SIG-M5 treated with dmso at 0.1 percent for 504 hours (cell line): ENCODE data around the gene MARCHF3.
"Not testable (repeated sequence)": the region's sequence is repeated elsewhere in the genome, so short reads cannot be mapped to it uniquely, and the experiment has no call there.

ENCODE experiments used
- DNase-seq: peaks from one replicate; lab custom pipeline; 2025; ENCODE audit not compliant: unreplicated experiment; lab: John Stamatoyannopoulos, UW

Gene MARCHF3

GRCh38 chr5:126881821-126882600 is 148.3 kb downstream of the MARCHF3 start:
- no peak for DNase-seq

DNA sequence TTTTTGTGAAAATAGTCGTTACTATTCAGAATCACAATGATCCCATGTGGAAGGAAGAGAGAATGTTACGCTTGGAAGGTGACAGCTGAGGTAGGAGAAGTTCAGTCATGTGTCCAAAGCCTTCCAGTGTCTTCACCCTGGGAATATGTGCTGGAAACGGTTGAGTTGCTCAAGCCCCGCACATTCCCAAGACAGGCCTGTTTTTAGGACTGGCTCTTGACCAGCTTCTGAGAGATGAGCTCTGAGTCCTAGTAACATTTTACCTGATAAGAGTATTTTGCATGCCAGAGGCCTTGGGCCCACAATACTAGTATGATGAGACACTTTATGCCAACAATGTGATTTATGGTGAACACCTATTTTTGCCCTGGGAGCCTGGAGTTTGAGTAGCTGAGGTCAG is 151.7 kb downstream of the MARCHF3 start:
- no peak for DNase-seq

- DNase-seq = no peak
These were observed 152.3 kb downstream of the MARCHF3 start for GRCh38 chr5:126878085-126878484.

- no peak for DNase-seq
These were observed 152.8 kb downstream of the MARCHF3 start for GRCh38 chr5:126877602-126878001.

GRCh38 chr5:126875303-126875785 is 155.0 kb downstream of the MARCHF3 start:
- DNase-seq = no peak

DNA sequence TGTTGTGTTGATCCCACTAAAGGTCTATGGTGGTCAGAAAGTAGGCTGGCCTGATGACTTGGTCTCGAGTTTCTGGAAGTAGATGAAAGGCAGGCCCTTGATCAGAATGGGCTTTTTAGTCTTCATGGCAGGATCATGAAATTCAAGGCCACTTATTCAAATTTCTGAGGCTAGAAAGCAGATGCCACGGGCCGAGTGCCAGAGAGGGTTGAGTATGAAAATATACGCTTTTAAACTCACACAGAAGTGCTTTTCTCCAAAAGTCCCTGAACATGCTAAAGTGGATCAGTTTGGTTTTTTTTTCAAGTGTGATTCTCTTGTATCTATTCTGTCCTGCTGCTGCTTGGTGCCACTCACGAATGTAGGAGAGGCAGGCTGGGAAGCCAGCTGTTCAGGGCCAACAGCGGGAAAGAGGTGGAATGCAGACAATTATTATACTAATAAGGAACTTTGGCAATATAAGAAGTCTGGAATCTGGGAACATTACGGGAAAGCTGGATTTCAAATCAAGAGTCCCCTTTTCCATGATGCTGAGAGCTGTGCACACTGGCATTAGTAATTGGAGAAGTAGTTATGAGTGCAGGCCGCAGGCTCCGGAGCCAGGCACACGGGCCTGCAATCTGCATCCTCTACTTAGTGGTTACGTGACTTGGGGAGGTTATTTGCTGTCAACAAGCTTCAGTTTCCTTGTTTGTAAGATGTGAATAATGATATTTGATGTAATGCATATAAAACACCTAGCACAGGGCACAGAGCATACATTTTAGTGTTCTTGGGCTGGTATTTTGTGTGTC is 157.6 kb downstream of the MARCHF3 start:
- no peak for DNase-seq

GRCh38 chr5:126871441-126871840 is 158.9 kb downstream of the MARCHF3 start:
- peak; percentile 42 for DNase-seq

GRCh38 chr5:126869005-126869451 is 161.3 kb downstream of the MARCHF3 start:
- DNase-seq = no peak

- no peak for DNase-seq
These were observed 161.9 kb downstream of the MARCHF3 start for GRCh38 chr5:126868338-126869004.

- DNase-seq = no peak
These were observed 163.3 kb downstream of the MARCHF3 start for GRCh38 chr5:126866851-126867636.

GRCh38 chr5:126865299-126865698 is 165.1 kb downstream of the MARCHF3 start:
- DNase-seq = no peak

DNA sequence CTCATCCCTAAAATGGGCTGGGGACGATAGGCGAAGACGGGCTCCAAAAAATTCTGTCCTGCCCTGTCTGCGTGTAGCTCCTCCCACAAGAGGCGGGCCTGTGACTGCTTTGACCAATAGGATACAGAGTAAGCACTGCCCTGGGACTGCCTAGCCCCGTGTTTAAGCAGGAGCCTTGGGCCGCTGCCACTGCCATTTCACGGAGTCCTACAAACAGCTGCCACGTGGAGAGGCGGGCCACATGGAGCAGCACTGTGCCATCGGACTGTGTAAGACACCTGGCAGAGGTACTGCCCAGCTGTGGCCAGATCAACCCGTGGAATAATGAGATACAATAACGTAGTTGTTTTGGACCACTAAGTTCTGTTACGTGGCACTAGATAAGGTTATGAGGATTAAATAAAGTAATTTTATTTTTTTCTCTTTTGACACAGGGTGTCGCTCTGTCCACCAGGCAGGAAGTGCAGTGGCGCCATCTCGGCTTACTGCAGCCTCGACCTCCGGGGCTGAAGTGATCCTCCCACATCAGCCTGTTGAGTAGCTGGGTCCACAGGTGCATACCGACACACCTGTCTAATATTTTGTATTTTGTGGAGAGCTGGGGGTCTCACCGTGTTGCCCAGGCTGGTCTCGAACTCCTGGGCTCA is 166.2 kb downstream of the MARCHF3 start:
- no peak for DNase-seq

GRCh38 chr5:126863402-126863801 is 167.0 kb downstream of the MARCHF3 start:
- DNase-seq = no peak

GRCh38 chr5:126858441-126858840 is 171.9 kb downstream of the MARCHF3 start:
- DNase-seq = no peak

DNA sequence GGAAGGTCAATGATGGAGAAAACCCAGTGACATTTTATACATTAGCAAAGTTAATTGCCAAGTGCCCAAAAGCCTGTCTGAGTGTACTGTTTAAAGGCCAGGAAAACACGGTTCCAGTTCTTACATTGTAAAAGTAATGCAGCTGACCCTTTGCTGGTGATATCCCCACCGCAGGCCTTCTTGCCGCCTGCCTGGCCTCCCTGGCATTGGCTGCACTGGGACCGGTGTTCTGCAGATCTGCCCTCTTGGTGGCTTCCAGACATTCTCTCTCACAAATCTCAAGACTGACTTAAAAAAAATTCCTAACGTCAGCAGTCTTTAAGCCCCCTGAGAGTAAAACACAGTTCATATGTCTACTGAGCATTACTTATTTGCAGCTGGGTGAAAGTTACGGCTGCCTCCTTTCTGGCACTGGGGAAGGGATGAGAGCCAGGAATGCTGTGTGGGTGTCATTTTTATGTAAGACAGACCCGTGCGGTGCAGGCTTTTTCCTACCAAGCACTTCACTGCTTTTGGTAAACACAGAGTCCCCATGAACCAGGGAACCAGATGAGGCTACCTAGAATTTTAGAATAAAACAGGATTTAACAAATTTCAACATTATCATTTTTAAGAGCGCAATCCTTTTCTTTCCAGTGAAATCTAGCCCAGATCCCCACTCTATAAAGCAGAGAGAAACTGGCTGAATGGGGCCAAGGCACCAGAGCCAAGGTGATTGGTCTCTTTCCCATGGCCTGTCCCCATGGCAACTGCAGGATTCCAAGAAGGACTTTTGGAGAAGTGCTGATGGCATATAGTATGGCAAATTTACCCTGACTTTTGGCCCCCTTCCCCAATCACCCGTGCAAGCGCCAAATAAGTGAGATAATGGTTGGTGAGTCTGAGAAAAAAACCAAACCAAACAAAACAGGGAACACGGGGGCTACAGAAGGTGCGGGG is 172.6 kb downstream of the MARCHF3 start:
- no peak for DNase-seq

DNA sequence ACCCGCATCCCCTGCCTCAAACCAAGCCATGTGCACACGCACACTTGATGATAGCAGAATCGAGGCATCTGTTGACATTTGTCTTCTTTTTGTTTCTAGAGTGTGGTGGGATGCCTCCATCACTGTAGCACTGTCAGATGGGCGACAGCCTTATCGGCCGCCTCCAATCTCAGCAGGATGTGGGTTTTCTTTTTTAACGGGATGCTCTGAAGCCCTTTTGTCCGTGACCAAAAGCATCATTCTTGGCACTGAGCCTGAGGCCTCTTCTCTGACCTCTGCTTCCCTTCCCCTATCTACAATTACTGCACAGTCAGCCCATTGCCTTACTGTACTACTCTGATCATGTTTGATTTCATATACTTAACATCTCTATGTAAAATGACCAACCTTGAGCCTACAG is 175.1 kb downstream of the MARCHF3 start:
- no peak for DNase-seq

DNA sequence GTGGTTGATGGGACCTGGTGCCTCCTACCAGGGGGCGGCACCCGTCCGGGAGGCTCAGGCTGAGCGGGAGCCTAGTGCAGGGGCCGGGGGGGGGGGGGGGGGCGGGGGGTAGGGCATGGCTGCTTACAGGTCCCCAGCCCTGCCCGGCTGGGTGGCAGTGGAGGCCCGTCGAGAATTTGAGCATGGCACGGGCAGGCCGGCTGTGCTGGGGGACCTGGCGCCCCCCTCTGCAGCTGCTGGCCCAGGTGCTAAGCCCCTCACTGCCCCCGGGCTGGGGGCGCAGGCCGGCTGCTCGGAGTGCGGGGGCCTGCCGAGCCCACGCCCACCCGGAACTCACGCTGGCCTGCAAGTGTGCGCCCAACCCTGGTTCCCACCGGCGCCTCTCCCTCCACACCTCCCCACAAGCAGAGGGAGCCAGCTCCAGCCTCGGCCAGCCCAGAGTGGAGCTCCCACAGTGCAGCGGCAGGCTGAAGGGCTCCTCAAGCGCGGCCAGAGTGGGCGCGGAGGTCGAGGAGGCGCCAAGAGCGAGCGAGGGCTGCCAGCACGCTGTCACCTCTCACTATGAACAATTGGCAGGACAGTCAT is 175.7 kb downstream of the MARCHF3 start:
- DNase-seq = no peak

- DNase-seq = not testable (repeated sequence)
These were observed 176.6 kb downstream of the MARCHF3 start for GRCh38 chr5:126853541-126854307.
